Measurements from ENCODE around the gene APOBEC3G. TPM values are rescaled to one million over a fixed set of nuclear protein-coding genes. Genes with fewer than 3 reads are reported as not detected.
"Not testable (repeated sequence)": the region's sequence is repeated elsewhere in the genome, so short reads cannot be mapped to it uniquely, and the experiment has no call there.

The APOBEC3G gene
- total and polyA plus RNA-seq, 3 experiments from 2014 or later = 158 to 256 (median 165) TPM

- peaks cover 28 to 42% (median 36%) of the 10 kb centered on the region in 3 donors for H3K4me1 Mint-ChIP-seq
- ChIA-PET POLR2A (interaction anchor here (1.2 kb wide), 1 partner anchor 169 kb away, joined by 4 read pairs; no protein-coding TSS in a partner anchor), CTCF (no interaction called here)
- Histone ChIP-seq H3K4me1 (ENCODE audit: insufficient read depth, low read length) (peaks cover 16% of the 10 kb centered on the region), H3K36me3 (ENCODE audit: insufficient read depth, low read length) (no peaks in the 10 kb centered on the region), H3K9me3 (ENCODE audit: low read length) (no peaks in the 10 kb centered on the region), H3K27me3 (ENCODE audit: insufficient read depth, low read length, poor library complexity, severe bottlenecking) (no peaks in the 10 kb centered on the region), H3K4me3 (ENCODE audit: low read length) (no peak overlapping the region), H3K27ac (ENCODE audit: low read depth, low read length) (peak overlapping the region; percentile 43)
- peak overlapping the region; percentile 77 to 96 (median 94) for H3K27ac Mint-ChIP-seq
- H3K36me3 Mint-ChIP-seq = peaks cover 0 to 12% (median 3%) of the 10 kb centered on the region in 3 donors
- H3K9me3 Mint-ChIP-seq = no peaks in the 10 kb centered on the region
- no peaks in the 10 kb centered on the region for H3K27me3 Mint-ChIP-seq
- no peak for DNase-seq
- H3K4me3 Mint-ChIP-seq = peak overlapping the region; percentile 50 to 93 (median 88)
These were observed 37.6 kb upstream of the APOBEC3G start for GRCh38 chr22:39039306-39040126.

- H3K4me3 ChIP-seq (ENCODE audit: low read length); CTCF ChIA-PET; H3K9me3 Mint-ChIP-seq; H3K27me3 ChIP-seq (ENCODE audit: insufficient read depth, low read length, poor library complexity, severe bottlenecking); H3K27me3 Mint-ChIP-seq; H3K9me3 ChIP-seq (ENCODE audit: low read length); H3K36me3 ChIP-seq (ENCODE audit: insufficient read depth, low read length); DNase-seq: not testable (repeated sequence)
- H3K4me1 Mint-ChIP-seq = peaks cover 30 to 46% (median 36%) of the 10 kb centered on the region in 3 donors
- H3K36me3 Mint-ChIP-seq = peaks cover 0 to 17% (median 3%) of the 10 kb centered on the region in 3 donors
- Histone ChIP-seq H3K4me1 (ENCODE audit: insufficient read depth, low read length) (peaks cover 16% of the 10 kb centered on the region), H3K27ac (ENCODE audit: low read depth, low read length) (peak overlapping the region; percentile 43)
- H3K4me3 Mint-ChIP-seq = peak overlapping the region; percentile 50 to 93 (median 88)
- POLR2A ChIA-PET = interaction anchor here (1.2 kb wide), 1 partner anchor 170 kb away, joined by 4 read pairs; no protein-coding TSS in a partner anchor
- peak overlapping the region; percentile 77 to 96 (median 94) for H3K27ac Mint-ChIP-seq
These were observed 36.9 kb upstream of the APOBEC3G start for GRCh38 chr22:39040155-39040537.

- H3K36me3 ChIP-seq (ENCODE audit: insufficient read depth, low read length); H3K27me3 ChIP-seq (ENCODE audit: insufficient read depth, low read length, poor library complexity, severe bottlenecking); CTCF ChIA-PET; H3K9me3 ChIP-seq (ENCODE audit: low read length); H3K27me3 Mint-ChIP-seq; H3K9me3 Mint-ChIP-seq: not testable (repeated sequence)
- POLR2A ChIA-PET = interaction anchor here (1.2 kb wide), 1 partner anchor 170 kb away, joined by 4 read pairs; no protein-coding TSS in a partner anchor
- Mint-ChIP-seq H3K36me3 (peaks cover 0 to 23% (median 3%) of the 10 kb centered on the region in 3 donors), H3K4me3 (peak within 1 kb of the TSS; percentile 86 to 93 (median 90)), H3K27ac (peak within 1 kb of the TSS; percentile 92 to 98 (median 94)), H3K4me1 (peaks cover 32 to 52% (median 42%) of the 10 kb centered on the region in 3 donors)
- DNase-seq = peak; percentile 62 to 89 (median 70)
- H3K27ac ChIP-seq (ENCODE audit: low read depth, low read length) = peak within 1 kb of the TSS; percentile 61
- H3K4me1 ChIP-seq (ENCODE audit: insufficient read depth, low read length) = peaks cover 16% of the 10 kb centered on the region
- H3K4me3 ChIP-seq (ENCODE audit: low read length) = peak within 1 kb of the TSS; percentile 80
These were observed 36.4 kb upstream of the APOBEC3G start, which contains the start of gene APOBEC3F for GRCh38 chr22:39040538-39041296. Gene APOBEC3F (plus strand): TSS chr22:39040864. CDS start chr22:39040961, 97 bp downstream.

- H3K4me1 ChIP-seq (ENCODE audit: insufficient read depth, low read length) = peaks cover 16% of the 10 kb centered on the region
- H3K27ac ChIP-seq (ENCODE audit: low read depth, low read length) = peak overlapping the region; percentile 61
- Mint-ChIP-seq H3K4me1 (peaks cover 38 to 59% (median 50%) of the 10 kb centered on the region in 3 donors), H3K9me3 (no peaks in the 10 kb centered on the region), H3K4me3 (peak overlapping the region; percentile 86 to 93 (median 90)), H3K36me3 (peaks cover 0 to 33% (median 3%) of the 10 kb centered on the region in 3 donors), H3K27ac (peak overlapping the region; percentile 81 to 98 (median 94)), H3K27me3 (peaks cover 0 to 2% of the 10 kb centered on the region in 2 donors)
- POLR2A ChIA-PET = interaction anchor here (0.7 kb wide), 1 partner anchor 27 kb away, joined by 6 read pairs; no protein-coding TSS in a partner anchor
- H3K36me3 ChIP-seq (ENCODE audit: insufficient read depth, low read length) = no peaks in the 10 kb centered on the region
- peak overlapping the region; percentile 80 for H3K4me3 ChIP-seq (ENCODE audit: low read length)
- H3K27me3 ChIP-seq (ENCODE audit: insufficient read depth, low read length, poor library complexity, severe bottlenecking) = no peaks in the 10 kb centered on the region
- H3K9me3 ChIP-seq (ENCODE audit: low read length) = no peaks in the 10 kb centered on the region
- CTCF ChIA-PET = no interaction called here
- DNase-seq = no peak
These were observed 35.2 kb upstream of the APOBEC3G start for GRCh38 chr22:39041908-39042307.

GRCh38 chr22:39043063-39043462 lies 34.0 kb upstream of the APOBEC3G start:
- H3K36me3 Mint-ChIP-seq = peaks cover 0 to 38% (median 3%) of the 10 kb centered on the region in 3 donors
- H3K27ac ChIP-seq (ENCODE audit: low read depth, low read length); H3K9me3 ChIP-seq (ENCODE audit: low read length); DNase-seq; H3K27me3 ChIP-seq (ENCODE audit: insufficient read depth, low read length, poor library complexity, severe bottlenecking); H3K9me3 Mint-ChIP-seq; H3K4me3 ChIP-seq (ENCODE audit: low read length); CTCF ChIA-PET; H3K27me3 Mint-ChIP-seq; H3K36me3 ChIP-seq (ENCODE audit: insufficient read depth, low read length): not testable (repeated sequence)
- POLR2A ChIA-PET = interaction anchor here (0.6 kb wide), 1 partner anchor 1003 kb away, joined by 4 read pairs; no protein-coding TSS in a partner anchor
- H3K27ac Mint-ChIP-seq = peak overlapping the region in 2 of 8 donors; percentile 23 to 94
- peaks cover 37 to 59% (median 42%) of the 10 kb centered on the region in 3 donors for H3K4me1 Mint-ChIP-seq
- H3K4me1 ChIP-seq (ENCODE audit: insufficient read depth, low read length) = peaks cover 16% of the 10 kb centered on the region
- H3K4me3 Mint-ChIP-seq = peak overlapping the region in 5 of 7 donors; percentile 23 to 66 (median 51)

- H3K27ac Mint-ChIP-seq = peak overlapping the region in 4 of 8 donors; percentile 27 to 83 (median 66)
- CTCF ChIA-PET = not testable (repeated sequence)
These were observed 31.9 kb upstream of the APOBEC3G start for GRCh38 chr22:39045136-39045535.

GRCh38 chr22:39049486-39049885 lies 27.6 kb upstream of the APOBEC3G start:
- H3K27me3 ChIP-seq (ENCODE audit: insufficient read depth, low read length, poor library complexity, severe bottlenecking); POLR2A ChIA-PET; H3K9me3 ChIP-seq (ENCODE audit: low read length); H3K27me3 Mint-ChIP-seq; H3K4me3 ChIP-seq (ENCODE audit: low read length); H3K36me3 ChIP-seq (ENCODE audit: insufficient read depth, low read length); DNase-seq; H3K27ac ChIP-seq (ENCODE audit: low read depth, low read length); H3K9me3 Mint-ChIP-seq; H3K27ac Mint-ChIP-seq; H3K4me3 Mint-ChIP-seq; H3K4me1 ChIP-seq (ENCODE audit: insufficient read depth, low read length): not testable (repeated sequence)
- H3K4me1 Mint-ChIP-seq = peaks cover 16 to 27% (median 18%) of the 10 kb centered on the region in 3 donors
- peaks cover 0 to 28% (median 0%) of the 10 kb centered on the region in 3 donors for H3K36me3 Mint-ChIP-seq
- CTCF ChIA-PET = interaction anchor here (0.6 kb wide), 1 partner anchor 375 kb away, joined by 3 read pairs; no protein-coding TSS in a partner anchor

More at GRCh38 chr22:39045136-39045535, 31.9 kb upstream of the APOBEC3G start:
- peaks cover 34 to 54% (median 39%) of the 10 kb centered on the region in 3 donors for H3K4me1 Mint-ChIP-seq
- peaks cover 16% of the 10 kb centered on the region for H3K4me1 ChIP-seq (ENCODE audit: insufficient read depth, low read length)
- H3K27me3 ChIP-seq (ENCODE audit: insufficient read depth, low read length, poor library complexity, severe bottlenecking); H3K9me3 Mint-ChIP-seq; H3K36me3 ChIP-seq (ENCODE audit: insufficient read depth, low read length); H3K9me3 ChIP-seq (ENCODE audit: low read length); DNase-seq; H3K4me3 ChIP-seq (ENCODE audit: low read length); H3K27ac ChIP-seq (ENCODE audit: low read depth, low read length); H3K27me3 Mint-ChIP-seq; H3K4me3 Mint-ChIP-seq; POLR2A ChIA-PET: not testable (repeated sequence)
- H3K36me3 Mint-ChIP-seq = peaks cover 0 to 38% (median 3%) of the 10 kb centered on the region in 3 donors
